GM12801 (cell line): ENCODE data around the gene LBH.

Experiments used
- TF ChIP-seq, protein P1 (sequence below): IDR thresholded peaks from one replicate; pipeline ENCODE4 v1.5.1; 2011; ENCODE audit warnings: control low read depth; ENCODE audit not compliant: insufficient read length; ENCODE audit errors: extremely low read depth

LBH gene

DNA sequence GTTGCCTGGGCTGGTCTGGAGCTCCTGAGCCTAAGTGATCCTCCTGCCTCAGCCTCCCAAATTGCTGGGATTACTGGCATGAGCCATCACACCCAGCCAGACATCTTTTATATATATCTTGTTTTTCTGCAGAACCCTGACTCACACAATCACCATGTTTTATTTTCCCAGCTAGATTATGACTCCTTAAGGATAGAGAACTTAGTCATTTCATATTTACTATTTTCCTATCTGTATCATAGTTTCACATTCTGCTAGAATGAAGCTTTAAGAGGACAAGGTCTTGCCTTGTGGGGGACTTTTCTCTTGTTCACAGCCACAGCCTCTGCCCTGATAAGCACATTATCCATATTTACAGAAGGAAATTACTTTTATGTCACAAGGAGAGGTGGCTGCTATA lies 73.9 kb downstream of the LBH start:
- TF ChIP-seq, protein P1, sequence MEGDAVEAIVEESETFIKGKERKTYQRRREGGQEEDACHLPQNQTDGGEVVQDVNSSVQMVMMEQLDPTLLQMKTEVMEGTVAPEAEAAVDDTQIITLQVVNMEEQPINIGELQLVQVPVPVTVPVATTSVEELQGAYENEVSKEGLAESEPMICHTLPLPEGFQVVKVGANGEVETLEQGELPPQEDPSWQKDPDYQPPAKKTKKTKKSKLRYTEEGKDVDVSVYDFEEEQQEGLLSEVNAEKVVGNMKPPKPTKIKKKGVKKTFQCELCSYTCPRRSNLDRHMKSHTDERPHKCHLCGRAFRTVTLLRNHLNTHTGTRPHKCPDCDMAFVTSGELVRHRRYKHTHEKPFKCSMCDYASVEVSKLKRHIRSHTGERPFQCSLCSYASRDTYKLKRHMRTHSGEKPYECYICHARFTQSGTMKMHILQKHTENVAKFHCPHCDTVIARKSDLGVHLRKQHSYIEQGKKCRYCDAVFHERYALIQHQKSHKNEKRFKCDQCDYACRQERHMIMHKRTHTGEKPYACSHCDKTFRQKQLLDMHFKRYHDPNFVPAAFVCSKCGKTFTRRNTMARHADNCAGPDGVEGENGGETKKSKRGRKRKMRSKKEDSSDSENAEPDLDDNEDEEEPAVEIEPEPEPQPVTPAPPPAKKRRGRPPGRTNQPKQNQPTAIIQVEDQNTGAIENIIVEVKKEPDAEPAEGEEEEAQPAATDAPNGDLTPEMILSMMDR: no peak

GRCh38 chr2:30306522-30306921 lies 75.2 kb downstream of the LBH start:
- TF ChIP-seq, protein P1: no peak

- TF ChIP-seq, protein P1: no peak
Observed at GRCh38 chr2:30308280-30308679, 76.9 kb downstream of the LBH start.
